GM03348 (cell line): ENCODE measurements around the gene GRAMD1B.
"Not testable (repeated sequence)": the region's sequence is repeated elsewhere in the genome, so short reads cannot be mapped to it uniquely, and the experiment has no call there.

ENCODE experiments used
- DNase-seq: peaks from one replicate; pipeline ENCODE4 v3.0.0; 2012; ENCODE audit warnings: low spot score

The GRAMD1B gene

GRCh38 chr11:123443851-123444623 is 14.0 kb downstream of the GRAMD1B start:
- no peak for DNase-seq

- DNase-seq: no peak
Observed at GRCh38 chr11:123448823-123449222, 18.8 kb downstream of the GRAMD1B start.

GRCh38 chr11:123449436-123449835 is 19.4 kb downstream of the GRAMD1B start:
- DNase-seq: no peak

- peak; percentile 44 for DNase-seq
Observed at GRCh38 chr11:123450623-123451022, 20.6 kb downstream of the GRAMD1B start.

- DNase-seq: no peak
Observed at GRCh38 chr11:123451183-123451781, 21.2 kb downstream of the GRAMD1B start.

- DNase-seq: no peak
Observed at GRCh38 chr11:123452794-123453193, 22.7 kb downstream of the GRAMD1B start.

- DNase-seq: no peak
Observed at GRCh38 chr11:123454060-123454651, 24.1 kb downstream of the GRAMD1B start.

- DNase-seq: no peak
Observed at GRCh38 chr11:123454796-123455195, 24.7 kb downstream of the GRAMD1B start.

GRCh38 chr11:123456448-123456847 is 26.4 kb downstream of the GRAMD1B start:
- not testable (repeated sequence) for DNase-seq

- DNase-seq: no peak
Observed at GRCh38 chr11:123457187-123457770, 27.2 kb downstream of the GRAMD1B start.

GRCh38 chr11:123458501-123458900 is 28.4 kb downstream of the GRAMD1B start:
- DNase-seq: no peak

- DNase-seq: no peak
Observed at GRCh38 chr11:123460012-123460700, 30.1 kb downstream of the GRAMD1B start.

GRCh38 chr11:123461164-123461563 is 31.1 kb downstream of the GRAMD1B start:
- DNase-seq: no peak

- DNase-seq: not testable (repeated sequence)
Observed at GRCh38 chr11:123465667-123466066, 35.6 kb downstream of the GRAMD1B start.

- not testable (repeated sequence) for DNase-seq
Observed at GRCh38 chr11:123466172-123466571, 36.1 kb downstream of the GRAMD1B start.

- DNase-seq: no peak
Observed at GRCh38 chr11:123469089-123469488, 39.0 kb downstream of the GRAMD1B start.

- DNase-seq: no peak
Observed at GRCh38 chr11:123469586-123469985, 39.5 kb downstream of the GRAMD1B start.

- DNase-seq: no peak
Observed at GRCh38 chr11:123470842-123471241, 40.8 kb downstream of the GRAMD1B start.

- no peak for DNase-seq
Observed at GRCh38 chr11:123472236-123472935, 42.3 kb downstream of the GRAMD1B start.

- peak; percentile 80 for DNase-seq
Observed at GRCh38 chr11:123473941-123474677, 44.0 kb downstream of the GRAMD1B start.

- peak; percentile 22 for DNase-seq
Observed at GRCh38 chr11:123474994-123475393, 44.9 kb downstream of the GRAMD1B start.
